Endothelial cell of umbilical vein (primary cell): ENCODE measurements around the gene KRCC1. TPM values are rescaled to one million over a fixed set of nuclear protein-coding genes. Genes with fewer than 3 reads are reported as not detected.

Experiments
- BruUV-seq: library from RNA; stranded (reverse); fragments of 400-500 nt; replicated peaks from 2 replicates; lab custom pipeline; 2021; lab: Mats Ljungman, UMichigan
- CTCF ChIA-PET: fragments of 300-600, 350-600 bp; sonication (Branson Sonifier 250); formaldehyde crosslinking; loops from one replicate; lab custom pipeline; 2021; ENCODE audit warnings: antibody characterized with exemption, inconsistent platforms; lab: Charles Lee
- POLR2A ChIA-PET: fragments of 300-600, 350-600 bp; sonication (Branson Sonifier 250); formaldehyde crosslinking; loops from one replicate; lab custom pipeline; 2021; ENCODE audit warnings: antibody characterized with exemption, inconsistent platforms; lab: Charles Lee
- DNase-seq: peaks from one replicate; pipeline ENCODE4 v3.0.0-alpha.2; 2011; ENCODE audit warnings: low read depth, low spot score
- FAIRE-seq: peaks from 2 replicates; lab custom pipeline; 2011; peaks lifted over from hg19 to GRCh38; lab: Jason Lieb, UNC
- H2AFZ ChIP-seq: 2 replicates; pipeline ENCODE4 v1.6.0; 2012; ENCODE audit warnings: low read depth, low read length, control low read depth, inconsistent platforms
- H3K27ac ChIP-seq: 2 replicates; pipeline ENCODE4 v1.5.1; 2011; ENCODE audit warnings: low read depth, mild to moderate bottlenecking, control low read depth, low read length, moderate library complexity; ENCODE audit not compliant: insufficient read depth
- H3K27me3 ChIP-seq, 2 experiments: 2 replicates each; pipeline versions ENCODE4 v1.6.0 to v1.6.1; 2011; ENCODE audit warnings: low read length in 2 of 2, mixed read lengths in 1 of 2; ENCODE audit not compliant: control insufficient read depth in 2 of 2, insufficient read depth in 2 of 2
- H3K36me3 ChIP-seq, 2 experiments: 2 replicates in 1 of 2; 3 replicates in 1 of 2; pipeline ENCODE4 v1.5.1; 2011; ENCODE audit warnings: low read length in 2 of 2, mild to moderate bottlenecking in 1 of 2, moderate library complexity in 1 of 2; ENCODE audit not compliant: control insufficient read depth in 2 of 2, insufficient read depth in 2 of 2; ENCODE audit errors: extremely low read depth in 1 of 2
- H3K4me1 ChIP-seq: 3 replicates; pipeline ENCODE4 v1.5.1; 2011; ENCODE audit warnings: mild to moderate bottlenecking, low read length; ENCODE audit not compliant: control insufficient read depth, insufficient read depth; ENCODE audit errors: extremely low read depth
- H3K4me2 ChIP-seq: 2 replicates; pipeline ENCODE4 v1.6.1; 2011; ENCODE audit warnings: low read length, control low read depth, mixed read lengths; ENCODE audit not compliant: insufficient read depth
- H3K4me3 ChIP-seq, 3 experiments: fragments of 200-600 bp in 1 of 3; sonication (generic), shearing (Covaris generic) in 1 of 3; replicated peaks in 1 of 3; 2 replicates each; pipeline ENCODE4 v1.5.1; 2011 to 2016; ENCODE audit warnings: control low read depth in 3 of 3, low read length in 3 of 3, mild to moderate bottlenecking in 2 of 3, inconsistent platforms in 1 of 3, low read depth in 1 of 3, moderate library complexity in 1 of 3; ENCODE audit not compliant: insufficient read depth in 1 of 3
- H3K79me2 ChIP-seq: 2 replicates; pipeline ENCODE4 v1.6.0; 2012; ENCODE audit warnings: low read length, inconsistent platforms; ENCODE audit not compliant: control insufficient read depth, insufficient read depth
- H3K9ac ChIP-seq: replicated peaks from 2 replicates; pipeline ENCODE3; 2011; ENCODE audit warnings: low read length, control low read depth; ENCODE audit not compliant: insufficient read depth; ENCODE audit errors: extremely low read depth
- H3K9me1 ChIP-seq: replicated peaks from 3 replicates; pipeline ENCODE4 v1.6.0; 2011; ENCODE audit warnings: mild to moderate bottlenecking, low read length; ENCODE audit not compliant: control insufficient read depth, insufficient read depth; ENCODE audit errors: extremely low read depth
- H3K9me3 ChIP-seq: replicated peaks from 2 replicates; pipeline ENCODE4 v1.5.1; 2012; ENCODE audit warnings: low read length, inconsistent platforms; ENCODE audit not compliant: control insufficient read depth, insufficient read depth
- H4K20me1 ChIP-seq: replicated peaks from 2 replicates; pipeline ENCODE3; 2011; ENCODE audit warnings: mild to moderate bottlenecking, low read length; ENCODE audit not compliant: control insufficient read depth, insufficient read depth; ENCODE audit errors: extremely low read depth
- EZH2 ChIP-seq: IDR thresholded peaks from 2 replicates; pipeline ENCODE4 v1.6.1; 2012; ENCODE audit warnings: borderline replicate concordance, low read depth, mild to moderate bottlenecking, moderate library complexity, low read length, inconsistent platforms; ENCODE audit not compliant: severe bottlenecking
- FOS ChIP-seq: IDR thresholded peaks from 2 replicates; pipeline ENCODE4 v1.6.1; 2011; ENCODE audit warnings: mild to moderate bottlenecking, low read length, moderate library complexity, borderline replicate concordance; ENCODE audit not compliant: insufficient read depth
- GATA2 ChIP-seq: IDR thresholded peaks from 2 replicates; pipeline ENCODE4 v1.7.0; 2011; ENCODE audit warnings: low read depth, mild to moderate bottlenecking, moderate library complexity, mixed read lengths, low read length; ENCODE audit not compliant: insufficient read length, insufficient read depth
- MAX ChIP-seq: IDR thresholded peaks from 2 replicates; pipeline ENCODE4 v1.6.1; 2011; ENCODE audit not compliant: insufficient read depth, insufficient read length
- MYC ChIP-seq: IDR thresholded peaks from one replicate; pipeline ENCODE4 v1.6.1; 2011; ENCODE audit warnings: mild to moderate bottlenecking, low read depth, low read length
- POLR2A ChIP-seq: IDR thresholded peaks from 2 replicates; pipeline ENCODE4 v1.6.1; 2012; ENCODE audit warnings: low read depth, mild to moderate bottlenecking, control low read depth, low read length
- dilution Hi-C: fragments of 300-500 bp; cut with MboI; formaldehyde crosslinking; loops from one replicate; pipeline ENCODE4 v1.15.0; 2019; ENCODE audit warnings: low sequenced_read_pairs; ENCODE audit not compliant: extremely low pct_ligation_motif_present
- intact Hi-C: fragments of 100-400 bp; cut with micrococcal nuclease; formaldehyde crosslinking; loops from one replicate; pipeline ENCODE4 v1.10.0; 2022
- polyA plus RNA-seq, 4 experiments: library from polyadenylated mRNA; depleted of rRNA in 3 of 4; stranded (reverse) in 3 of 4; unstranded in 1 of 4; fragments of >200 nt; gene quantifications; 2 replicates each; pipeline versions ENCODE4 v1.2.1 to v1.2.3, GENCODE V29; 2011 to 2012; ENCODE audit warnings: missing spikeins in 1 of 4
- total RNA-seq: library from RNA; stranded (reverse); gene quantifications from 2 replicates; pipeline ENCODE4 v1.2.3, GENCODE V29; 2021
- TF ChIP-seq, protein P1 (sequence below), 2 donors: IDR thresholded peaks; 1 replicate in 1 of 2; 2 replicates in 1 of 2; pipeline ENCODE4 v1.5.1; 2011; ENCODE audit warnings: low read length in 2 of 2, mild to moderate bottlenecking in 2 of 2, moderate library complexity in 2 of 2, control low read depth in 1 of 2, inconsistent platforms in 1 of 2, low read depth in 1 of 2; ENCODE audit not compliant: insufficient read depth in 1 of 2; ENCODE audit errors: extremely low read depth in 1 of 2

The KRCC1 gene
- total and polyA plus RNA-seq, 2 donors (not counting 3 experiments of a cell fraction or from before 2014, with no cell fraction given): 7.4 to 15.0 TPM

DNA sequence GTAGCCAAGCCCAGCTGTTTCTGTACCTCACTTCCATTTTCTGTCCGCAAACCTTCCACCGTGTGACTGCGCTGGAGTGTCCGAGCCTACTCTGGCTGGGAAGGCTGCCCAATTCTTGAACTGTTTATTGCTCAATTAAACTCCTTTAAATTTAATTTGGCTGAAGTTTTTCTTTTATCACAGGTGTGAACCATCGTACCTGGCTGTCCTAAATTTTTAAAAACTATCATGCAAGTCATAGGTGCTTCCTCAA is 33.0 kb downstream of the KRCC1 start:
- CTCF ChIA-PET: interaction anchor here (1.3 kb wide), 1 partner anchor 37 kb away, joined by 3 read pairs; no protein-coding TSS in a partner anchor
- no peak overlapping the region for H3K4me3 ChIP-seq
- no peaks in the 10 kb centered on the region for H3K9me3 ChIP-seq
- no peak for DNase-seq
- no peak overlapping the region for H3K4me2 ChIP-seq
- no peak overlapping the region for H2AFZ ChIP-seq
- H3K9ac ChIP-seq: no peak overlapping the region
- H3K27ac ChIP-seq: no peak overlapping the region
- POLR2A ChIA-PET: no interaction called here
- intact Hi-C loops (no loop called here), dilution Hi-C loops (no loop called here)
- H3K9me1 ChIP-seq: no peaks in the 10 kb centered on the region
- no peaks in the 10 kb centered on the region for H4K20me1 ChIP-seq
- no peaks in the 10 kb centered on the region for H3K79me2 ChIP-seq
- H3K4me1 ChIP-seq: no peaks in the 10 kb centered on the region
- TF ChIP-seq, protein P1, sequence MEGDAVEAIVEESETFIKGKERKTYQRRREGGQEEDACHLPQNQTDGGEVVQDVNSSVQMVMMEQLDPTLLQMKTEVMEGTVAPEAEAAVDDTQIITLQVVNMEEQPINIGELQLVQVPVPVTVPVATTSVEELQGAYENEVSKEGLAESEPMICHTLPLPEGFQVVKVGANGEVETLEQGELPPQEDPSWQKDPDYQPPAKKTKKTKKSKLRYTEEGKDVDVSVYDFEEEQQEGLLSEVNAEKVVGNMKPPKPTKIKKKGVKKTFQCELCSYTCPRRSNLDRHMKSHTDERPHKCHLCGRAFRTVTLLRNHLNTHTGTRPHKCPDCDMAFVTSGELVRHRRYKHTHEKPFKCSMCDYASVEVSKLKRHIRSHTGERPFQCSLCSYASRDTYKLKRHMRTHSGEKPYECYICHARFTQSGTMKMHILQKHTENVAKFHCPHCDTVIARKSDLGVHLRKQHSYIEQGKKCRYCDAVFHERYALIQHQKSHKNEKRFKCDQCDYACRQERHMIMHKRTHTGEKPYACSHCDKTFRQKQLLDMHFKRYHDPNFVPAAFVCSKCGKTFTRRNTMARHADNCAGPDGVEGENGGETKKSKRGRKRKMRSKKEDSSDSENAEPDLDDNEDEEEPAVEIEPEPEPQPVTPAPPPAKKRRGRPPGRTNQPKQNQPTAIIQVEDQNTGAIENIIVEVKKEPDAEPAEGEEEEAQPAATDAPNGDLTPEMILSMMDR (IDR thresholded peaks at IDR 0.05; ENCODE audit: extremely low read depth in 1 of 2, insufficient read depth in 1 of 2, low read depth in 1 of 2, low read length in 2 of 2): no peak
- TF ChIP-seq MAX: no peak
- no peak for TF ChIP-seq FOS
- no peak for TF ChIP-seq POLR2A
- TF ChIP-seq GATA2: no peak
- TF ChIP-seq MYC: no peak
- TF ChIP-seq EZH2: no peak
- no TSS peak for BruUV-seq
- no peaks in the 10 kb centered on the region for H3K36me3 ChIP-seq
- FAIRE-seq: no peak
- H3K27me3 ChIP-seq: no peaks in the 10 kb centered on the region
